COLO668 (cell line): ENCODE measurements around the gene KCNK5.

Source experiments
- DNase-seq: peaks from one replicate; lab custom pipeline; 2025; ENCODE audit not compliant: unreplicated experiment; lab: John Stamatoyannopoulos, UW

Gene KCNK5

DNA sequence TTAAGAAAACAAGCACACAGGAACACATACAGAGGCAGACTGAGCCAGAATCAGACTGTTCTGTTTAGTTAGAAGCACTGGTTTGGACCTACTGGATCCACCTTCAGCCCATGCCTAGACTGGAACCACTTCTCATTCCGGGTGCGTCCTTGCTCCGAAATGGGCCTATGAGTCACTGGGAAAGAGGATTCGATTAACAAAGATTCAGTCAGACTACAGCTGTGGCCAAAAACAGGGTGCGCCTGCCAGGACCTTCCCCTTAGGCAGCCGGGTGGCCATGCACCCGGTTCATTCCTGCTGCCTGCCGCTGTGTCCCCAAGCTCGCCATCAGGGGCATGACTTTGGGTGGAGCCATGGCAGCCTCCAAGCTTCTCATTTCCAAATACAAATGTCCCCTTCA lies 14.5 kb upstream of the KCNK5 start:
- no peak for DNase-seq

DNA sequence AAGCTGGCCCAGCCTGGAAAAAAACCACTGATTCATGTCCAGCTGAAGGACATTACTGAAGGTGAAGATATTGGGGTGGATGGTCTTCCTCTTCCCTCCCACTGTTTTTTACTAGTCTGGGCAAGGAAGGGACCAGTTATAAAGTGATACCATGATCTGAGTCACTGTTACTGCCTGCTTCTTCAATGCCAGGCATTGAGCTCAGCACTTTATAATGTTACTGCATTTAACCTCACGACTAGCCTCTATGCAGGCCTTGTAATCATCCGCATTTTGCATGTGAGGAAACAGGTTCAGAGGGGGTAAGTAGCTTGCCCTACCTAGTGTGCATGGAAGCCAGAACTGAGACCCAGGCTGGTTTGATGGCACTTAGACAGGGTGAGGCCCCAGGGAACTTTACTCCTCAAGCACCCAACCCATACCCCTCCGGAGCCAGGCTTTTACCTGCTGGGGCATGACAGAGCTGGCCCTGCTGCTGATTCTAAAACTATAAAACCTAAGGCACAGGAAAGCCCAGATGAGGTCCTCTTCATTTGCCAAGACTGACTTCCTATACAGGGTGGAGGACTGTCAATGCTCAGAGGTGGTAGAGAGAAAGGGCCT lies 11.0 kb upstream of the KCNK5 start:
- no peak for DNase-seq

DNA sequence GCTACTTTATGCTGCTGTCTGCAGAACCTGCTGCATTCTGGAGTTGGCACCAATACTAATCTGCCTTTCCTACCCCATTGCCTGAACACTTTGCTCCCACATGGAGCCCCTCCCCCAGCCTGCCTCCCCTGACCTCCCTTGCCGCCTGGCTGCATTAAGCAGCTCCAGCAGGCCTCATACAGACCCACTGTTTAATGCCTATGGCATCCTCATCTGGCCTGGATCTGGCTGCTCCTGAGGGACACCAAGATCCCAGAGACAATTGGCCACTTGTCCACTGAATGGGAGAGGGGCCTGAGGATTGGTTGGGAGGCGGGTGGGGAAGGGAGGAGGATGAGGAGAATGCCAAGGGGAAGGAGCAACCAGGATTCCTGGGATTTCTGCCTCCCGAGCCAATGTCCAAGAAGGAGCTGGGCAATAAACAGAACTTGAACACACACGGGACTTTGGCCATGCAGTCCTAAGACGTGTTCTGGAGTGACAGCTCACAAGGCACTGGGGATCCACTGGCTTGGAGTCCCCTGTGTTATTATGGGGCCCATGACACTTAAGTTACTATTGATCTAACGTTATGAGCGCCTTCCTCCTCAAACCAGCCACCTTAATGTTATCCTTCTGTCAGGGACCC lies 10.4 kb upstream of the KCNK5 start:
- no peak for DNase-seq

DNA sequence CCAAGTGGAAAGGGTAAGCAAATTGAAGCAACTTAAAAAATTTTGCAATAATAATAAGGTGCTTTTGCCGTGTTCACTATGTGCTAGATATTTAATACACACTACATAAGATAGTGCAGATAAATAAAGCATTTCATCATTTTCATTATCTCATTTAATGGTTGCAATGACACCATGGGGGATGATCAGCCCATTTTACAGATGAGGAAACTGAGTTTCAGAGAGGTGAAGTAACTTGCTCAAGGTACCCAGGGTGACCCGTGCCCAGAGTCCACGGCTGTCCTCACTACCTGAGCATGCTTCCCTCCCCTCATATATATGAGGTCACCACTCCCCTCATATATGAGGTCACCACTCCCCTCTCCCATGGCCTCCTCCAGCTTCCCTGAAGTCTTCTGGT lies 7.5 kb upstream of the KCNK5 start:
- DNase-seq, result no peak

DNA sequence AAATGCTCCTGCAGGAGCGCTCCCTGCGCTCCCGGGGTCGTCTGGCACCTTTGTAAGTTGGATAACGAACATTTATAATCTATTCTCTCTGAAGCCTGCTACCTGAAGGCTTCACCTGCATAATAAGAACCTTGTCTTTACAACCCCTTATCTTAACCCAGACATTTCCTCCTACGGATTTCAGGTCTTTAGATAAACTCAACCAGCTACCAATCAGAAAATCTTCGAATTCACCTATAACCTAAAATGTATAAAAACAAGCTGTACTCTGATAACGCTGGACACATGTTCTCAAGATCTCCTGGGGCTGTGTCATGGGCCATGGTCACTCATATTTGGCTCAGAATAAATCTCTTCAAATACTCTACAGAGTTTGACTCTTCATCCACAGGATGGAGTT lies 4.1 kb upstream of the KCNK5 start:
- DNase-seq, result no peak

DNA sequence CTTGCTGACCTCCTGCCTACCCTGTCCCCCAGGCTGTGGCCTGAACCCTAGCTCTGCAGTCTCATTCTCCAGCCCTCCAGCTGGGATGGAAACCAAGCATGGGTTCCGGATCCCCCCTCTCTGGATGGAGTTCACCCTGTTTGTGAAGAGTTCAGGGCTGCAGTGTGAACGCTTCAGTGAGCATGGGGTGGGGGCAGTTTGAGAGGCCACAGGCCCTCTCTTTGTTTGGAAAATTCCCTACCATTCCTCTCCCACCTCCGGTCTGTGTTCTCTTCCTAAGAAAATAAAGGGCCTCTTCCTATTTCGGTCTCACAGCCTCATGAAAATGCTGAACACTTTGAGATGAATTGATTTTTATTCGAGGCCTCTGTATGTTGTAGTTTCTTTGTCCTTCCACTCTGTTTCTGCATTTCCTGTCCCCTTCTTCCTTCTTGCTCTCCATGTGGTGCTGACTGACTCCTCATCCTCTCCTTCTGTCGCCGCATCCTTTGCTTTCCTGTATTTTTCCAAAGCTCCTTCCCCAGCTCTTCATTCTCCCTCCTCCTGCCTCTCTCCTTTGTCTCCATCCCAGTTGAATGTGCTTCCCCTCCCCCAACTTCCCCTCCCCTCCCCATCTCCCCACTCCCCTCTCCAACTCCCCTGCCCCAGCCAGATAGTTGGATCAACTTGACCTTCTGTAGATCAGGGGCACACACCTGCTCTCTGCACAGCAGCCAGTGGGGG lies 2.4 kb upstream of the KCNK5 start:
- no peak for DNase-seq

DNA sequence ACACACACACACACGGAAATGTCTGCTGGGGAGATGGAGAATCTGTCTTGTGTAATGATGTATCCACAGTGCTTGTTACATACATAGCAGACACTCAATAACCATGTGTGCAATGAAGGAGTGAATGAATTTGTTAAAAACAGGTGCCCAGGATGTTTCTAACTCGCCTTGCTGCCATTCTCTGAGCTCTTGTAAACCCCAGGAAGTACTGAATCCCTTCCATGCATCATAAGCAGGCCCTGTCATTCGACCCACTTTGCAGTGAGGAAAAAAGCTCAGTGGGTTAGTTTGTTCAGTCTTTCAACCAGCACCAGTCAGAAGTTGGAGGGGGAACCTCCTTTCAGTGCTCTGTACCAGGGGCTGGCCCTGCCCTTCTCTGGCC lies 1.4 kb upstream of the KCNK5 start:
- no peak for DNase-seq

DNA sequence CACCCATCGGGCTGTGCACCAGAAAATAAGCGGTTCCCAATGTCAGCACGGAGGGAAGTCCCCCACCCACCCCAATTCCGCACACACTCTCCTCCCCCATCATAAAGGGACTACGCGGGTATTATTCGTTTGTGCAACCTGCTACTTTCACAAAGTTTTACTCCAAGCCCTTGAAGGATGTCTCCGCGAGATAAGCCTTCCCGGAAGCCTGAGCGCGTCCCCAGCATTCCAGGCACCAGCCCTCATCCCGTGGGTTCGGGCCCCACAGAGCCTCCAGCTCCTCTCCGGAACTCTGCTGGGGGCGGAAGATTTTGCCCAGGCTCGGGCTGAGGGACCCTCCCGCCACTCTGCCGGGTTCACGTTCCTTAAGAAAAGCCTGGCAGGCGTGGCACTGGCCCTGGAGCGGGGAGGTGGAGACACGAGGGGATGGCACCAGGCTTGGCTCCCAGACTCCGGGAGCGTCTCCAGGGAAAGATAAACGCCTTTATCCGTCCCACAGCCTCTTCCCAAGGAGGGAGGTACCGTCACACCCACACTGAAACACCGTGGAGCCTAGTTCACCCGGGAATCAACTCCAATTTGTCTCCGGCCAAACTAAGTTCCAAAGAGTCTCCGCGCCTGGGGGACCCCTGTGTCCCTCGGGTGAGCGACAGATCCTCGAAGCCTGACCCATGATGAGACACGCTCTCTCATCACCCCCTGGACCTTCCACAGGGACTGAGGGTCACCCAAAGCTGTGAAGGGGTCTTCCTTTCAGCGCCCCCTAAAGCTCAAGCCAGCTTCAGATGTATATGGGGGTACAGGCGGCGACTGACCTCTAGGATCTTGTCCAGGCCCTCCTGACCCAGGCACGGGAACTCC lies 934 bp downstream of the KCNK5 start:
- DNase-seq, result no peak

DNA sequence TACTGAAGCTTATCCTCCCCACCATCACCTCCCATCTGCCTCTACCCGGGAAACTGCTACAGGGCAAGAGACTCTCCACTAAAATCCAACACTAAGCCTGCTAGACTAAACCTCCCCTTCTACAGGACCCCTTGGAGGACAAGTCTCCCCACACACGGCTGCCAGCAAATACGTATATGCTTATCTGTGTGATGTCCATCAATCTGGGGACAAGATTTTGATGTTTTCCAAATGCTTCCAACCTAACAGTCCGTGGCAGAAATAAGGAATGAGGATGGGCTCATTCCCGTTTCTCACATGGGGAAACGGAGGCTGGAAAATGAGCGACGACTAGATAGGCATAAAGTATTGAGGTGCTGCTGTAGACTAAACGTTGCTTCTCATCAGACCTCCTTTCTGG lies 1.8 kb downstream of the KCNK5 start:
- DNase-seq, result no peak

DNA sequence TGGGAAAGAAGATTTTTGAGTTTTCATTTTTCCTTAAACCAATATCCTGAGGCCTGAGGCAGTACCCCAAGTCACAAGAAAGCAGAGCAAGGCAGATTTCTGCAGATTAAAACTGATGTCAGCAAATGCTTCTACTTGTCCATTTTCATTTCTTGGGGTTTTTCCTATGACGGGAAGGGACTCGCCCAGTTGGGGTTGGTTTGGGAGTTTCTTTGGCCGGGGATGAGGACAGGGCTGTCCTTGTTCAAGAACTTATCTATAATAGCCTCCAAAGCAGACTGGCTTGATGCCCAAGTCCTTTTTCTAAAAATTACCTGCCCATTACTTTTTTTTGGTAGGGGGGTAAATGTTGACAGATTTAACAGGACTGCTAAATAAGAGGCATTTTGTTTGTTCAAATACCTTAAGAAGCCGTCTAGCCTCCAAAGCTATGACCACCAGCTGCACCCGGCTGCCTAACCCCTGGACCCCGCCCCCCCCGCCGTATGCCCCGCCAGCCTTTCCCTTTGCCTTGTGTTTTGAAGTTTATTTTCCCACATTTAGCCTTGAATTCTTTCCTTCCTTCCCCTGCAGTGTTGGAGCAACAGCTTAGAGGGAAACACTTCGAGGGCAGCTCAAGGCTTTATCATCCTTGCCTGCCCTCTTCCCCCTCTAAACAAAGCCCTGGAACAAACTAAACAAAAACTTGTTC lies 2.5 kb downstream of the KCNK5 start:
- no peak for DNase-seq

DNA sequence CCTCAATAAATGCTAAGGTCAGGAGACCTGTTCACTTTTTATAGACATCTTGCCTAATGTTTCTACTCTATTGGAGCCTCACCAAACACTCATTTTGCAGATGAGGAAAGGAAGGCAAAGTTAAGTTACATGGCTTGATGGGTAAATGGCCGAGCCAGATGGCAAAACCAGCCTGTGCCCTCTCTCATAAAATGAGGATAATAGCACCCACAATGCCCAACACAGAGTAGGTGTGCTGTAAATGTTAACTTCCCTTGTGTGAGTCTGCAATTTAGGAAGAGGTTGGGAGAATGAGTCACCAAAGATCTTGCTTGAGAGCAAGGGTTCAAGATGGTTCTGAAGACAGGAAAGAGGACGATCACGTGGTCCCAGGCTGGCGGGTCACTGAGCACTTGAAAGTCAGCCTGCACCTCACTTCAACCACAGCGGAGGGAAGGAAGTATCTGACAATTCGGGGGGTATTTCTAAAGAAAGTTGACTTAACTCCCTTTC lies 3.3 kb downstream of the KCNK5 start:
- no peak for DNase-seq

DNA sequence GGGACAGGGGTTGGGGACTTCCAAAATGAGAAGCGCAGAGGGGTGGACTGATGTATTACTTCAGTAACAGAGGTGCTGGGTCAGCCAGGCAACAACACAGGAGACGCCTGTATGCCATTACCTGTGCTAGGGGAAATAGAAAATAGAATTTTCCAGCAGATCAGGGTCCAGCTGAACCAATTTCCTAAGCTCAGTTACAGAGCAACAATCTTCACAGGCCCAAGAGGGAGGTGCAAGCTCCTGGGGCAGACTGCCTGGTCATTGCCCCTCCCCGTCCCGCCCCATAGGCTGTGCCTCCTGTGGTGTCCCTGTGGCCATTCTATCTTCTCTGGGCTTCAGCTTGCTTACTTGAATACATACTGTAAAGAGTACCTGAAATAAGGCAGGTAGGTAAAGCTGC lies 3.7 kb downstream of the KCNK5 start:
- DNase-seq, result no peak

DNA sequence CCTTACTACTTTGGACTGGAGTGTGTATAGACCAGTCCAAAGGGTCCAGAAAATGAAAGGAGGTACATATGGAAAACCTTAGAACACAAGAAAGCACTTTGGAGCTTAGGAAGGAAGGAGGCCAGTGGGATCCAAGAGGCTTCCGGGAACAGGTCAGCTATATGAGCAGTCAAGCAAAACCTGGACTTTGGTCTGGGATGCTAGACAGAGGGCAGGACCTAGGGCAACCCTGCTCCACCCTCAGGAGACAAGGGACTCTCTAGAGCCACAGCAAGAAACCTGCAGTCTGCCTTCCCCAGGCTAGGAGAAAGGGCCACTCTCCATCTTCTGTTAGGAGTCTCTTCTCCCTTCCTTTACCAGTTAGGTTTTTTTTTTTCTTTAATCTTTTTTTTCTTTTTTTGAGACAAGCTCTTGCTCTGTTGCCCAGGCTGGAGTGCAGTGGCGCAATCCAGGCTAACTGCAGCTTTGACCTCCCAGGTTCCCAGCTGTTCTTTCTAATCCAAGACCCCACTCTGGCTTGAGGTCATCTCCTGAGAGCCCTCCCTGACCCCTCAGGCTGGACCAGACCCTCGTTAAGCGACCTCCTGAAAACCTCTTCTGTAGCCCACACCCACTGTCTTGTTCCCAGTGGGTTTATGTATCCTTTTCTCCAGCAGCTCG lies 4.6 kb downstream of the KCNK5 start:
- DNase-seq, result no peak

DNA sequence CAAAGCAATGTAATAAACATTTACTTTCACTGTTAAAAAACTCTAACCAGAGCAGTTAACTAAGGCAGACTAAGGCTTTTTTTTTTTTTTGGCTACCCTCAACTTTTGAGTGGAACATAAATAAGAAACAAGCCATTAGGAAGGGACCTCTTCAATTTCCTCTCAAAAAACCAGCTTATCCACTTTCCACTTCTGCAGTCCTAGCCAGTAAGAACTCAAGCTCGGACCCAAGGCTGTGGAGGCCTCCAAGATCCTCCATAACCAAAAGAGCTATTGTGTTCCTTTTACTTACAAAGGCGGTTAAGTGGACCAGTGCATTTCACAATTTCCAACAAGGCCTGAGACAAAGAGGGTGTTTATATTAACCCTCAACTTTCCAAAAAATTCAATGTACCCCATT lies 5.3 kb downstream of the KCNK5 start:
- no peak for DNase-seq

DNA sequence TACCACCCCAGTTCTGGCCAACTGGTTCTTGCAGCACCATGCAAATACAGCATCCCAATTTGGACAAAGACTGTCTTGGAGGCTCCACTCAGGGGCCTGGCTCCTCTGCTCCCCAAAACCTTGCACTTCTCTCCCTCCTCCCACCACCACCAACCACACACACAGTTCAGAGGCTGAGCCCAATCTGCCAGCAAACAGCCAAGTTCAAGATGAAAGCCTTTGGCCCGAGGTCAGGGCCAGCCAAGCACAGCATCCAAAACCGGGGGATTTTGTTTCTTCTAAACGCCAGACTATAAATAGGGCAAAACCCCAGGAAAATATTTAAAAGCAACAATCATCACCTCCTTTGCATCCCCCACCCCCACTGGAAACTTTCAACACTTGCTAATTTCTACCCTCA lies 5.7 kb downstream of the KCNK5 start:
- DNase-seq, result no peak

DNA sequence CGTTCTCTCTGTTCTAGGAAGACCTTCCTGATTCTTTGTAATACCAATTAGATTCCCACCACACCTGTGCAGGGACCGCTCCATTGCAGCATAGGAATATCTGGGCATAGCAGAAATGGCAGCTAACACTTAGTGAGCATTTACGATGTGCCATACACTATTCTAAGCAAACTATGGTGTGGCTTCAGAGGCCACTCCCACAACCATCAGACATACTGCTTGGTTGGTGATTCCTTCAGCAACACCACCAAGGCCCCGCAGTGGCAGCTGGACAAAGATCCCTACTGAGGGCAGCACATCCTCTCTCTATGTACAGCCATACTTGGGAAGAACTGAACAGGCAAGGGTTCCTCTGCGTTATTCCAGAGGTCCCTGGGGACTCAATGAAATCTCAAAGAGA lies 6.2 kb downstream of the KCNK5 start:
- no peak for DNase-seq

DNA sequence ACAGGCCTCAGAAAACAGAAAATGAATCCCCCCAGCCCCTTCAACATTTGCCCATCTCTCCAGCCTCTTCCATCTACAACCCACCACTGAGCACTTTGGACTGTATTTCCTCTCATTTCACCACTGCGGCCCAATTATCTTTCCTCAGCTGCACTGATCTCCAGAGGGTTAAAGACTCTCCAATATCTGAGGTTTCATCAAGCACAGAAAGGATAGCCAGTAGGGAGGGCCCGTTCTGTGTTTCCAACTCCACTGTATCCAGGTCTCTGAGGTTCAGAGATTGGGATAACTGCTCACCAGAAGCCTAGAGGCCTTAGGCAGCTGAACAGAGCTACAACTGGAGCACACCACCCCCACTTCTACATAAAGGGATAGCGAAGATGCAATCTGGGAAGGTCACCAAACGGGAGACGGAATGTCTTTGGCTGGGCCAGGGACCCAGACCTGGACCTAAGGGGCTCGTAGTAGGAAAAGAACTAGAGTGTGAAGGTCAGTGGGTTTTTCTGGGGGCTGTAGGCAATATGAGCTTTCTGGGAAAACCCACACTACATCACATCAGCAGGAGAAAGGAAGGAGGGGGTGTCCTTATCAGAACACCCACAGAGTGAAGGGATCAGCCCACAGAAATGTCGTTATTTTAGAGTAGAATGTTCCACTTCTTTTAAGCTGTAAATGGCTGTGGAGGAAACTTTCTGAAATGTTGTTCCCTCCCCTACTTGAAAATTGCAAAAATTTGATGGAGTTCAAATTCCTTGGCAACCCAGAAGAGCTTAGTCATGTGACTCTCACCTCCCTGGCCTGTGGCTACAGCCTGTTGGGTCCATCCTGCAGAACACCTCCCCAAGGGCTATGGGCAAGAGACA lies 7.3 kb downstream of the KCNK5 start:
- DNase-seq, result no peak

DNA sequence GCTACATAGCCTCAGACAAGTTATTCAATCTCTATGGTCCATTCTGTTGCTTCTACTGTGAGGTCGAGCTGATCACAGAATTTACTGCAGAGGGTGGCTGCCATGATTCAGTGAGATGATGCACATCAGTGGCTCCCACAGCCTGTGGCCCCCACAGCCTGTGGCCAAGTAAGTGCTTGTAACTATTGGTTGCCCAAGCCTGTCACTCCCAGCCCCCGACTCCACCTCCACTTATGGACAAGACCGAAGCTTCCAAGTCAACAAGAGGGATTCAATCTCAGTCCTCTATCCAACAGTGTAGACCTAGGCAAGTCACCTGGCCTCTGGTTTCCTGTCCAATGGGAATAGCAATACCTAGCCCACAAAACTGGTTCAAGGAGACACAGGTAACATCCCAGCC lies 8.2 kb downstream of the KCNK5 start:
- no peak for DNase-seq

DNA sequence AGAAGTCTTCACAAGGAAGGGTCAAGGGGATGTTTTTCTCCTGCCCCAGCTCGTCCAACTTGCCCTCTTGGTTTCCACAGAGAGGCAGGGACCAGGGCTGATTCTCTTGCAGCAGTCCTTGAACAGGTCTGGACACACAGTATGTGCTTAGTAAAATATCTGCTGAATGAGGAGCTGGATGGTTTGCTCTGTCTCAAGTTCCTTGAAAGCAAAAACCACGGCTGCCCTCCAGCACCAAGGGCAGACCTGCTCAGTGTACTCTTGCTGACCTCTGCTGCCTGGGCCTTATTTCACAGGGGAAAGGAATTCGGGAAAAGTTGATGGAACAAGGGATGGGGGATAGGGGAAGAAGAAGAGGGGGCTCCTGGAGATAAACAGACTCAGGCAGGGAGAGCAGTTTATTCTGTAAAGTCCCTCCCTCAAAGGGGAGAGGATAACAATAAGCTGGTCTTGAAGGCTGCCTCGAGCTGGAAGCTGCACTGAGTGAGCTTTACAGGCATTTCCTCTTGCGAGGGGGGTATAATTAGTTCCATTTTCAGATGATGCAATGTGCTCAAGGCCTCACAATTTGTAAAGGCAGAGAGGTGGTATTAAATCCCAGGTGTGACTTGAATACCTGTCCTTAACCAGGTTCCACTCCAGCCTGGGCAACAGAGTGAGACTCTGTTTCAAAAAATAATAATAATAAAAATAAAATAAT lies 10.3 kb downstream of the KCNK5 start:
- DNase-seq, result no peak
